ENCODE measurements around the gene SHISA7.

DNA sequence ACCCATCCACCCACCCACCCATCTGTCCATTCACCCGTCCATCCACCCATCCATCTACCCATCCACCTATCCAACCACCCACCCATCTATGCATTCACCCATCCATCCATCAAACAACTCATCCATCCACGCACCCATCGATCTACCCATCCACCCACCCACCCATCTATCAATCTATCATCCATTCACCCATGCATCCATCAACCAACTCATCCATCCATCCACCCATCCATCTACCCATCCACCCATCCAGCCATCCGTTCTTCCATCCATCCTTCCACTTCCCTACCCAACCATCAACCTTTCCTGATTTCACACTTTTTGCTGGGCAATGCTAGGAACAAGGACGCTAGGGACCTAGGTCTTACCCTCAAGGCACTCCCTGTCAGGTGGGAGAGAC is 61.1 kb downstream of the SHISA7 start:
- TF ChIP-seq, protein P1, sequence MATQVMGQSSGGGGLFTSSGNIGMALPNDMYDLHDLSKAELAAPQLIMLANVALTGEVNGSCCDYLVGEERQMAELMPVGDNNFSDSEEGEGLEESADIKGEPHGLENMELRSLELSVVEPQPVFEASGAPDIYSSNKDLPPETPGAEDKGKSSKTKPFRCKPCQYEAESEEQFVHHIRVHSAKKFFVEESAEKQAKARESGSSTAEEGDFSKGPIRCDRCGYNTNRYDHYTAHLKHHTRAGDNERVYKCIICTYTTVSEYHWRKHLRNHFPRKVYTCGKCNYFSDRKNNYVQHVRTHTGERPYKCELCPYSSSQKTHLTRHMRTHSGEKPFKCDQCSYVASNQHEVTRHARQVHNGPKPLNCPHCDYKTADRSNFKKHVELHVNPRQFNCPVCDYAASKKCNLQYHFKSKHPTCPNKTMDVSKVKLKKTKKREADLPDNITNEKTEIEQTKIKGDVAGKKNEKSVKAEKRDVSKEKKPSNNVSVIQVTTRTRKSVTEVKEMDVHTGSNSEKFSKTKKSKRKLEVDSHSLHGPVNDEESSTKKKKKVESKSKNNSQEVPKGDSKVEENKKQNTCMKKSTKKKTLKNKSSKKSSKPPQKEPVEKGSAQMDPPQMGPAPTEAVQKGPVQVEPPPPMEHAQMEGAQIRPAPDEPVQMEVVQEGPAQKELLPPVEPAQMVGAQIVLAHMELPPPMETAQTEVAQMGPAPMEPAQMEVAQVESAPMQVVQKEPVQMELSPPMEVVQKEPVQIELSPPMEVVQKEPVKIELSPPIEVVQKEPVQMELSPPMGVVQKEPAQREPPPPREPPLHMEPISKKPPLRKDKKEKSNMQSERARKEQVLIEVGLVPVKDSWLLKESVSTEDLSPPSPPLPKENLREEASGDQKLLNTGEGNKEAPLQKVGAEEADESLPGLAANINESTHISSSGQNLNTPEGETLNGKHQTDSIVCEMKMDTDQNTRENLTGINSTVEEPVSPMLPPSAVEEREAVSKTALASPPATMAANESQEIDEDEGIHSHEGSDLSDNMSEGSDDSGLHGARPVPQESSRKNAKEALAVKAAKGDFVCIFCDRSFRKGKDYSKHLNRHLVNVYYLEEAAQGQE (IDR thresholded peaks at IDR 0.05; ENCODE audit: low read depth, low read length), result no peak
- no peak for TF ChIP-seq CTCF (IDR thresholded peaks at IDR 0.05)
- no peak for TF ChIP-seq GABPA (IDR thresholded peaks at IDR 0.05; ENCODE audit: low read depth)
- TF ChIP-seq EP300 (IDR thresholded peaks at IDR 0.05; ENCODE audit: borderline replicate concordance in 1 of 2, low read depth in 1 of 2, low read length in 1 of 2), result no peak
- no peak for TF ChIP-seq PBX3 (IDR thresholded peaks at IDR 0.05)
- TF ChIP-seq, protein P2, sequence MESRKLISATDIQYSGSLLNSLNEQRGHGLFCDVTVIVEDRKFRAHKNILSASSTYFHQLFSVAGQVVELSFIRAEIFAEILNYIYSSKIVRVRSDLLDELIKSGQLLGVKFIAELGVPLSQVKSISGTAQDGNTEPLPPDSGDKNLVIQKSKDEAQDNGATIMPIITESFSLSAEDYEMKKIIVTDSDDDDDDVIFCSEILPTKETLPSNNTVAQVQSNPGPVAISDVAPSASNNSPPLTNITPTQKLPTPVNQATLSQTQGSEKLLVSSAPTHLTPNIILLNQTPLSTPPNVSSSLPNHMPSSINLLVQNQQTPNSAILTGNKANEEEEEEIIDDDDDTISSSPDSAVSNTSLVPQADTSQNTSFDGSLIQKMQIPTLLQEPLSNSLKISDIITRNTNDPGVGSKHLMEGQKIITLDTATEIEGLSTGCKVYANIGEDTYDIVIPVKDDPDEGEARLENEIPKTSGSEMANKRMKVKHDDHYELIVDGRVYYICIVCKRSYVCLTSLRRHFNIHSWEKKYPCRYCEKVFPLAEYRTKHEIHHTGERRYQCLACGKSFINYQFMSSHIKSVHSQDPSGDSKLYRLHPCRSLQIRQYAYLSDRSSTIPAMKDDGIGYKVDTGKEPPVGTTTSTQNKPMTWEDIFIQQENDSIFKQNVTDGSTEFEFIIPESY (IDR thresholded peaks at IDR 0.05; ENCODE audit: borderline replicate concordance, low read depth), result no peak
- TF ChIP-seq MXI1 (IDR thresholded peaks at IDR 0.05; ENCODE audit: low read depth, low read length), result no peak
- TF ChIP-seq, protein P3, sequence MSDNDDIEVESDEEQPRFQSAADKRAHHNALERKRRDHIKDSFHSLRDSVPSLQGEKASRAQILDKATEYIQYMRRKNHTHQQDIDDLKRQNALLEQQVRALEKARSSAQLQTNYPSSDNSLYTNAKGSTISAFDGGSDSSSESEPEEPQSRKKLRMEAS (IDR thresholded peaks at IDR 0.05; ENCODE audit: low read depth), result no peak
- no peak for TF ChIP-seq NRF1 (IDR thresholded peaks at IDR 0.05; ENCODE audit: low read depth, low read length)
